GM23338 (cell line): ENCODE results near the gene CCL18. TPM values are rescaled to one million over a fixed set of nuclear protein-coding genes. Genes with fewer than 3 reads are reported as not detected.

Source experiments
- ATAC-seq: fragments of 200-7000 bp; cut with Tn5 transposase; 3 replicates; pipeline ENCODE4 v1.9.1; 2020
- DNase-seq: peaks from one replicate; pipeline ENCODE4 v3.0.0-alpha.2; 2015; ENCODE audit warnings: low spot score
- H2AFZ ChIP-seq: fragments of 200-600 bp; sonication (generic); 2 replicates; pipeline ENCODE4 v1.8.0; 2016; ENCODE audit warnings: antibody characterized with exemption, mild to moderate bottlenecking, moderate library complexity
- H3F3A ChIP-seq: fragments of 200-600 bp; sonication (generic); replicated peaks from 2 replicates; pipeline ENCODE4 v1.8.0; 2017; ENCODE audit warnings: antibody characterized with exemption, mixed run types, low read depth
- H3K27ac ChIP-seq: fragments of 200-600 bp; sonication (generic); 2 replicates; pipeline ENCODE4 v1.6.1; 2016; ENCODE audit warnings: low read depth
- H3K27me3 ChIP-seq: fragments of 200-600 bp; sonication (generic); 2 replicates; pipeline ENCODE4 v1.8.0; 2016; ENCODE audit warnings: mild to moderate bottlenecking, mixed run types, moderate library complexity; ENCODE audit not compliant: insufficient read depth
- H3K36me3 ChIP-seq: fragments of 200-600 bp; sonication (generic); 2 replicates; pipeline ENCODE4 v1.8.0; 2016; ENCODE audit warnings: mild to moderate bottlenecking; ENCODE audit not compliant: insufficient read depth
- H3K4me1 ChIP-seq: fragments of 200-600 bp; sonication (generic); 2 replicates; pipeline ENCODE4 v1.8.0; 2016; ENCODE audit warnings: mild to moderate bottlenecking, moderate library complexity; ENCODE audit not compliant: insufficient read depth
- H3K4me2 ChIP-seq: fragments of 200-600 bp; sonication (generic); 2 replicates; pipeline ENCODE4 v1.7.1; 2017; ENCODE audit warnings: mixed run types
- H3K4me3 ChIP-seq: fragments of 200-600 bp; sonication (generic); 2 replicates; pipeline ENCODE4 v1.6.1; 2016; ENCODE audit warnings: mixed run types
- H3K79me2 ChIP-seq: fragments of 200-600 bp; sonication (generic); replicated peaks from 2 replicates; pipeline ENCODE4 v1.8.0; 2017; ENCODE audit warnings: mild to moderate bottlenecking; ENCODE audit not compliant: insufficient read depth
- H3K9me2 ChIP-seq: fragments of 200-600 bp; sonication (generic); 2 replicates; pipeline ENCODE4 v1.8.0; 2017; ENCODE audit not compliant: insufficient read depth
- H4K20me1 ChIP-seq: fragments of 200-600 bp; sonication (generic); replicated peaks from 2 replicates; pipeline ENCODE4 v1.8.0; 2017; ENCODE audit warnings: mild to moderate bottlenecking; ENCODE audit not compliant: insufficient read depth
- H3K27ac Mint-ChIP-seq: 2 replicates; pipeline ENCODE4 v1.8.0; 2020; ENCODE audit warnings: inconsistent platforms, mild to moderate bottlenecking, moderate library complexity, mixed read lengths
- H3K27me3 Mint-ChIP-seq: 3 replicates; pipeline ENCODE4 v1.8.0; 2022; ENCODE audit warnings: low read depth, mild to moderate bottlenecking, moderate library complexity, mixed read lengths, inconsistent platforms; ENCODE audit not compliant: insufficient read depth, poor library complexity
- H3K36me3 Mint-ChIP-seq: 3 replicates; pipeline ENCODE4 v1.8.0; 2021; ENCODE audit warnings: low read depth, mild to moderate bottlenecking, inconsistent platforms, moderate library complexity, mixed read lengths
- H3K4me1 Mint-ChIP-seq: 3 replicates; pipeline ENCODE4 v1.8.0; 2020; ENCODE audit warnings: mild to moderate bottlenecking, inconsistent platforms, mixed read lengths
- H3K4me3 Mint-ChIP-seq: 3 replicates; pipeline ENCODE4 v1.8.0; 2021; ENCODE audit warnings: moderate library complexity, mild to moderate bottlenecking, inconsistent platforms, mixed read lengths
- H3K9me3 Mint-ChIP-seq: 3 replicates; pipeline ENCODE4 v1.8.0; 2020; ENCODE audit warnings: moderate library complexity, mild to moderate bottlenecking, inconsistent platforms, mixed read lengths
- CREB1 ChIP-seq: fragments of 250-450 bp; sonication (Bioruptor Pico); IDR thresholded peaks from 2 replicates; pipeline ENCODE4 v1.5.0; 2020; ENCODE audit warnings: low read depth, mild to moderate bottlenecking, moderate library complexity
- EZH2 ChIP-seq: fragments of 200-600 bp; sonication (generic); IDR thresholded peaks from one replicate; pipeline ENCODE4 v1.8.0; 2017; ENCODE audit warnings: antibody characterized with exemption, mild to moderate bottlenecking, low read depth; ENCODE audit not compliant: unreplicated experiment
- EZH2phosphoT487 ChIP-seq: fragments of 200-600 bp; sonication (generic); IDR thresholded peaks from one replicate; pipeline ENCODE4 v1.8.1; 2018; ENCODE audit warnings: antibody characterized with exemption; ENCODE audit not compliant: unreplicated experiment
- JUNB ChIP-seq: IDR thresholded peaks from one replicate; pipeline ENCODE4 v1.6.1; 2016; ENCODE audit warnings: antibody characterized with exemption; ENCODE audit not compliant: unreplicated experiment
- NANOG ChIP-seq: IDR thresholded peaks from 2 replicates; pipeline ENCODE4 v1.6.1; 2016; ENCODE audit warnings: antibody characterized with exemption, borderline replicate concordance
- STAT1 ChIP-seq: IDR thresholded peaks from one replicate; pipeline ENCODE4 v1.6.1; 2016; ENCODE audit warnings: antibody characterized with exemption; ENCODE audit not compliant: unreplicated experiment
- ZNF114 ChIP-seq: fragments of 250-450 bp; sonication (Bioruptor Pico); IDR thresholded peaks from 2 replicates; pipeline ENCODE4 v1.5.0; 2020; ENCODE audit warnings: mild to moderate bottlenecking, moderate library complexity
- ZNF331 ChIP-seq: fragments of 250-450 bp; sonication (Bioruptor Pico); IDR thresholded peaks from 2 replicates; pipeline ENCODE4 v1.5.0; 2020; ENCODE audit warnings: low read depth, mild to moderate bottlenecking, moderate library complexity
- polyA plus RNA-seq: library from polyadenylated mRNA; unstranded; fragments of >200 nt; fragmentation: Nextera tagmentation; extraction: Ambion mirVana; gene quantifications from 2 replicates; pipeline ENCODE4 v1.2.1, GENCODE V29; 2016
- total RNA-seq: library from RNA; depleted of rRNA; stranded (reverse); fragments of >200 nt; shearing (Covaris generic); gene quantifications from 2 replicates; pipeline ENCODE4 v1.2.3, GENCODE V29; 2014
- TF ChIP-seq, protein P1 (sequence below): fragments of 250-450 bp; sonication (Bioruptor Pico); IDR thresholded peaks from 2 replicates; pipeline ENCODE4 v1.5.0; 2020; ENCODE audit warnings: mild to moderate bottlenecking, moderate library complexity
- TF ChIP-seq, protein P2 (sequence below): IDR thresholded peaks from 2 replicates; pipeline ENCODE4 v1.6.1; 2016; ENCODE audit warnings: antibody characterized with exemption
- TF ChIP-seq, protein P3 (sequence below): IDR thresholded peaks from one replicate; pipeline ENCODE4 v1.6.1; 2018; ENCODE audit warnings: antibody characterized with exemption; ENCODE audit not compliant: unreplicated experiment
- TF ChIP-seq, protein P4 (sequence below), 2 experiments: fragments of 200-600 bp in 1 of 2; sonication (generic) in 1 of 2; conservative IDR thresholded peaks; 2 replicates each; pipeline versions ENCODE4 v1.5.1 to v1.6.1; 2016 to 2017; ENCODE audit warnings: antibody characterized with exemption in 2 of 2, low read depth in 2 of 2, mild to moderate bottlenecking in 2 of 2, moderate library complexity in 1 of 2

The CCL18 gene
- total and polyA plus RNA-seq, 2 experiments from 2014 or later: not detected

DNA sequence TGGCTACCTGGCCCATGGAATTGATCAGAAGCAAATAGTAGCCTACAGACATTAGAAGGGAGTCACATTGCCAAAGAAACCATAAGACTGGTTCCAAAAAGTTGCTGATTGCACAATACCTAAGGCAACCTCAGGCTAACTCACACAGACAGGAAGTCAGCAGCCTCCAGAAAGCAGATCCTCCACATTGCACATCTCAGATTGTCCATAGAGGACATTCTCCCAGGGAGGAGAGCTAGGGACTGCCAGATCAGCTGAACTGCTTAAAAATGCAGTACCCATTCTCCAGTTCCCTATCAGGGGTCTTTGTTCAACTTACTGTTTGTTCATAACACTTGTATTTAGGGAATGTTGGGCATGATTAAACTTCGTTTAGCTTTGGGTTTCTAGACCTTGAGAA is 21.7 kb downstream of the CCL18 start (continued):
- TF ChIP-seq, protein P1, sequence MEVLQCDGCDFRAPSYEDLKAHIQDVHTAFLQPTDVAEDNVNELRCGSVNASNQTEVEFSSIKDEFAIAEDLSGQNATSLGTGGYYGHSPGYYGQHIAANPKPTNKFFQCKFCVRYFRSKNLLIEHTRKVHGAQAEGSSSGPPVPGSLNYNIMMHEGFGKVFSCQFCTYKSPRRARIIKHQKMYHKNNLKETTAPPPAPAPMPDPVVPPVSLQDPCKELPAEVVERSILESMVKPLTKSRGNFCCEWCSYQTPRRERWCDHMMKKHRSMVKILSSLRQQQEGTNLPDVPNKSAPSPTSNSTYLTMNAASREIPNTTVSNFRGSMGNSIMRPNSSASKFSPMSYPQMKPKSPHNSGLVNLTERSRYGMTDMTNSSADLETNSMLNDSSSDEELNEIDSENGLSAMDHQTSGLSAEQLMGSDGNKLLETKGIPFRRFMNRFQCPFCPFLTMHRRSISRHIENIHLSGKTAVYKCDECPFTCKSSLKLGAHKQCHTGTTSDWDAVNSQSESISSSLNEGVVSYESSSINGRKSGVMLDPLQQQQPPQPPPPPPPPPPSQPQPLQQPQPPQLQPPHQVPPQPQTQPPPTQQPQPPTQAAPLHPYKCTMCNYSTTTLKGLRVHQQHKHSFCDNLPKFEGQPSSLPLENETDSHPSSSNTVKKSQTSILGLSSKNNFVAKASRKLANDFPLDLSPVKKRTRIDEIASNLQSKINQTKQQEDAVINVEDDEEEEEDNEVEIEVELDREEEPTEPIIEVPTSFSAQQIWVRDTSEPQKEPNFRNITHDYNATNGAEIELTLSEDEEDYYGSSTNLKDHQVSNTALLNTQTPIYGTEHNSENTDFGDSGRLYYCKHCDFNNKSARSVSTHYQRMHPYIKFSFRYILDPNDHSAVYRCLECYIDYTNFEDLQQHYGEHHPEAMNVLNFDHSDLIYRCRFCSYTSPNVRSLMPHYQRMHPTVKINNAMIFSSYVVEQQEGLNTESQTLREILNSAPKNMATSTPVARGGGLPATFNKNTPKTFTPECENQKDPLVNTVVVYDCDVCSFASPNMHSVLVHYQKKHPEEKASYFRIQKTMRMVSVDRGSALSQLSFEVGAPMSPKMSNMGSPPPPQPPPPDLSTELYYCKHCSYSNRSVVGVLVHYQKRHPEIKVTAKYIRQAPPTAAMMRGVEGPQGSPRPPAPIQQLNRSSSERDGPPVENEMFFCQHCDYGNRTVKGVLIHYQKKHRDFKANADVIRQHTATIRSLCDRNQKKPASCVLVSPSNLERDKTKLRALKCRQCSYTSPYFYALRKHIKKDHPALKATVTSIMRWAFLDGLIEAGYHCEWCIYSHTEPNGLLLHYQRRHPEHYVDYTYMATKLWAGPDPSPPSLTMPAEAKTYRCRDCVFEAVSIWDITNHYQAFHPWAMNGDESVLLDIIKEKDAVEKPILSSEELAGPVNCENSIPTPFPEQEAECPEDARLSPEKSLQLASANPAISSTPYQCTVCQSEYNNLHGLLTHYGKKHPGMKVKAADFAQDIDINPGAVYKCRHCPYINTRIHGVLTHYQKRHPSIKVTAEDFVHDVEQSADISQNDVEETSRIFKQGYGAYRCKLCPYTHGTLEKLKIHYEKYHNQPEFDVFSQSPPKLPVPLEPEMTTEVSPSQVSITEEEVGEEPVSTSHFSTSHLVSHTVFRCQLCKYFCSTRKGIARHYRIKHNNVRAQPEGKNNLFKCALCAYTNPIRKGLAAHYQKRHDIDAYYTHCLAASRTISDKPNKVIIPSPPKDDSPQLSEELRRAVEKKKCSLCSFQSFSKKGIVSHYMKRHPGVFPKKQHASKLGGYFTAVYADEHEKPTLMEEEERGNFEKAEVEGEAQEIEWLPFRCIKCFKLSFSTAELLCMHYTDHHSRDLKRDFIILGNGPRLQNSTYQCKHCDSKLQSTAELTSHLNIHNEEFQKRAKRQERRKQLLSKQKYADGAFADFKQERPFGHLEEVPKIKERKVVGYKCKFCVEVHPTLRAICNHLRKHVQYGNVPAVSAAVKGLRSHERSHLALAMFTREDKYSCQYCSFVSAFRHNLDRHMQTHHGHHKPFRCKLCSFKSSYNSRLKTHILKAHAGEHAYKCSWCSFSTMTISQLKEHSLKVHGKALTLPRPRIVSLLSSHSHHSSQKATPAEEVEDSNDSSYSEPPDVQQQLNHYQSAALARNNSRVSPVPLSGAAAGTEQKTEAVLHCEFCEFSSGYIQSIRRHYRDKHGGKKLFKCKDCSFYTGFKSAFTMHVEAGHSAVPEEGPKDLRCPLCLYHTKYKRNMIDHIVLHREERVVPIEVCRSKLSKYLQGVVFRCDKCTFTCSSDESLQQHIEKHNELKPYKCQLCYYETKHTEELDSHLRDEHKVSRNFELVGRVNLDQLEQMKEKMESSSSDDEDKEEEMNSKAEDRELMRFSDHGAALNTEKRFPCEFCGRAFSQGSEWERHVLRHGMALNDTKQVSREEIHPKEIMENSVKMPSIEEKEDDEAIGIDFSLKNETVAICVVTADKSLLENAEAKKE: no peak
- TF ChIP-seq, protein P2, sequence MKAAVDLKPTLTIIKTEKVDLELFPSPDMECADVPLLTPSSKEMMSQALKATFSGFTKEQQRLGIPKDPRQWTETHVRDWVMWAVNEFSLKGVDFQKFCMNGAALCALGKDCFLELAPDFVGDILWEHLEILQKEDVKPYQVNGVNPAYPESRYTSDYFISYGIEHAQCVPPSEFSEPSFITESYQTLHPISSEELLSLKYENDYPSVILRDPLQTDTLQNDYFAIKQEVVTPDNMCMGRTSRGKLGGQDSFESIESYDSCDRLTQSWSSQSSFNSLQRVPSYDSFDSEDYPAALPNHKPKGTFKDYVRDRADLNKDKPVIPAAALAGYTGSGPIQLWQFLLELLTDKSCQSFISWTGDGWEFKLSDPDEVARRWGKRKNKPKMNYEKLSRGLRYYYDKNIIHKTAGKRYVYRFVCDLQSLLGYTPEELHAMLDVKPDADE: no peak
- TF ChIP-seq ZNF114: no peak

DNA sequence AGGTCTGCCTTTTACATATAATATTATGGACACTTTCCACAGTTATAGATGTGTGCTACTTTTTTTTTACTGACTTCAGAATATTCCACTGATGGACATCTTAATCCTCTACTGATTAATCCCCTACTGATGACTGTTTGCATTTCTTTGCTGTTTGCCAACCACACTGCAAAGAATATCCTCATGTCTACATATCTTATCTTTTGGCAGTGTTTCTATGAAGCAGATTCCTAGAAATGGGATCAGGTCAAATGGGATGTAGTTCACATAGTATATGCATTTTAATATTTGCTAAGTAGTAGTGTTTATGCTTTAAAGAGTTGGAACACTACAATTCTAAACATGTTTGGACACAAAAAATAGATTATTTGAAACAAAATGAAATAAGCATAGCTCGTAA is 22.7 kb downstream of the CCL18 start:
- no peaks in the 10 kb centered on the region for H4K20me1 ChIP-seq
- no peak for ATAC-seq
- TF ChIP-seq, protein P2: no peak
- TF ChIP-seq, protein P3, sequence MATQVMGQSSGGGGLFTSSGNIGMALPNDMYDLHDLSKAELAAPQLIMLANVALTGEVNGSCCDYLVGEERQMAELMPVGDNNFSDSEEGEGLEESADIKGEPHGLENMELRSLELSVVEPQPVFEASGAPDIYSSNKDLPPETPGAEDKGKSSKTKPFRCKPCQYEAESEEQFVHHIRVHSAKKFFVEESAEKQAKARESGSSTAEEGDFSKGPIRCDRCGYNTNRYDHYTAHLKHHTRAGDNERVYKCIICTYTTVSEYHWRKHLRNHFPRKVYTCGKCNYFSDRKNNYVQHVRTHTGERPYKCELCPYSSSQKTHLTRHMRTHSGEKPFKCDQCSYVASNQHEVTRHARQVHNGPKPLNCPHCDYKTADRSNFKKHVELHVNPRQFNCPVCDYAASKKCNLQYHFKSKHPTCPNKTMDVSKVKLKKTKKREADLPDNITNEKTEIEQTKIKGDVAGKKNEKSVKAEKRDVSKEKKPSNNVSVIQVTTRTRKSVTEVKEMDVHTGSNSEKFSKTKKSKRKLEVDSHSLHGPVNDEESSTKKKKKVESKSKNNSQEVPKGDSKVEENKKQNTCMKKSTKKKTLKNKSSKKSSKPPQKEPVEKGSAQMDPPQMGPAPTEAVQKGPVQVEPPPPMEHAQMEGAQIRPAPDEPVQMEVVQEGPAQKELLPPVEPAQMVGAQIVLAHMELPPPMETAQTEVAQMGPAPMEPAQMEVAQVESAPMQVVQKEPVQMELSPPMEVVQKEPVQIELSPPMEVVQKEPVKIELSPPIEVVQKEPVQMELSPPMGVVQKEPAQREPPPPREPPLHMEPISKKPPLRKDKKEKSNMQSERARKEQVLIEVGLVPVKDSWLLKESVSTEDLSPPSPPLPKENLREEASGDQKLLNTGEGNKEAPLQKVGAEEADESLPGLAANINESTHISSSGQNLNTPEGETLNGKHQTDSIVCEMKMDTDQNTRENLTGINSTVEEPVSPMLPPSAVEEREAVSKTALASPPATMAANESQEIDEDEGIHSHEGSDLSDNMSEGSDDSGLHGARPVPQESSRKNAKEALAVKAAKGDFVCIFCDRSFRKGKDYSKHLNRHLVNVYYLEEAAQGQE: no peak
- TF ChIP-seq ZNF331 (CRISPR knock-in tag) (no peak), JUNB (no peak), NANOG (no peak), EZH2phosphoT487 (no peak), STAT1 (no peak), ZNF114 (no peak), CREB1 (CRISPR knock-in tag) (no peak), EZH2 (no peak)
- TF ChIP-seq, protein P4, sequence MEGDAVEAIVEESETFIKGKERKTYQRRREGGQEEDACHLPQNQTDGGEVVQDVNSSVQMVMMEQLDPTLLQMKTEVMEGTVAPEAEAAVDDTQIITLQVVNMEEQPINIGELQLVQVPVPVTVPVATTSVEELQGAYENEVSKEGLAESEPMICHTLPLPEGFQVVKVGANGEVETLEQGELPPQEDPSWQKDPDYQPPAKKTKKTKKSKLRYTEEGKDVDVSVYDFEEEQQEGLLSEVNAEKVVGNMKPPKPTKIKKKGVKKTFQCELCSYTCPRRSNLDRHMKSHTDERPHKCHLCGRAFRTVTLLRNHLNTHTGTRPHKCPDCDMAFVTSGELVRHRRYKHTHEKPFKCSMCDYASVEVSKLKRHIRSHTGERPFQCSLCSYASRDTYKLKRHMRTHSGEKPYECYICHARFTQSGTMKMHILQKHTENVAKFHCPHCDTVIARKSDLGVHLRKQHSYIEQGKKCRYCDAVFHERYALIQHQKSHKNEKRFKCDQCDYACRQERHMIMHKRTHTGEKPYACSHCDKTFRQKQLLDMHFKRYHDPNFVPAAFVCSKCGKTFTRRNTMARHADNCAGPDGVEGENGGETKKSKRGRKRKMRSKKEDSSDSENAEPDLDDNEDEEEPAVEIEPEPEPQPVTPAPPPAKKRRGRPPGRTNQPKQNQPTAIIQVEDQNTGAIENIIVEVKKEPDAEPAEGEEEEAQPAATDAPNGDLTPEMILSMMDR (conservative IDR thresholded peaks at IDR 0.05; ENCODE audit: low read depth in 2 of 2): no peak

More for the DNA sequence above, 22.7 kb downstream of the CCL18 start:
- H3K4me1 Mint-ChIP-seq: peaks cover 19% of the 10 kb centered on the region
- no peaks in the 10 kb centered on the region for H3K36me3 ChIP-seq
- H3K4me1 ChIP-seq: peaks cover 15% of the 10 kb centered on the region; the same call in 1 of the 2 replicates
- H3K4me2 ChIP-seq: no peak overlapping the region
- DNase-seq: no peak
- no peak overlapping the region for H2AFZ ChIP-seq
- no peaks in the 10 kb centered on the region for H3K79me2 ChIP-seq
- peaks cover 5% of the 10 kb centered on the region for H3K27me3 Mint-ChIP-seq
- H3K4me3 Mint-ChIP-seq: no peak overlapping the region
- no peaks in the 10 kb centered on the region for H3K9me3 Mint-ChIP-seq
- no peak overlapping the region for H3K27ac Mint-ChIP-seq
- H3F3A ChIP-seq: no peaks in the 10 kb centered on the region
- no peaks in the 10 kb centered on the region for H3K36me3 Mint-ChIP-seq
- H3K9me2 ChIP-seq: no peaks in the 10 kb centered on the region
- H3K27me3 ChIP-seq: no peaks in the 10 kb centered on the region
- no peak overlapping the region for H3K4me3 ChIP-seq
- no peak overlapping the region for H3K27ac ChIP-seq
